ENCODE data around the gene PRKAR1B. TPM values are rescaled to one million over a fixed set of nuclear protein-coding genes. Genes with fewer than 3 reads are reported as not detected.

PRKAR1B gene
- total and polyA plus RNA-seq, 4 donors, result 53.1 to 238 (median 162) TPM

DNA sequence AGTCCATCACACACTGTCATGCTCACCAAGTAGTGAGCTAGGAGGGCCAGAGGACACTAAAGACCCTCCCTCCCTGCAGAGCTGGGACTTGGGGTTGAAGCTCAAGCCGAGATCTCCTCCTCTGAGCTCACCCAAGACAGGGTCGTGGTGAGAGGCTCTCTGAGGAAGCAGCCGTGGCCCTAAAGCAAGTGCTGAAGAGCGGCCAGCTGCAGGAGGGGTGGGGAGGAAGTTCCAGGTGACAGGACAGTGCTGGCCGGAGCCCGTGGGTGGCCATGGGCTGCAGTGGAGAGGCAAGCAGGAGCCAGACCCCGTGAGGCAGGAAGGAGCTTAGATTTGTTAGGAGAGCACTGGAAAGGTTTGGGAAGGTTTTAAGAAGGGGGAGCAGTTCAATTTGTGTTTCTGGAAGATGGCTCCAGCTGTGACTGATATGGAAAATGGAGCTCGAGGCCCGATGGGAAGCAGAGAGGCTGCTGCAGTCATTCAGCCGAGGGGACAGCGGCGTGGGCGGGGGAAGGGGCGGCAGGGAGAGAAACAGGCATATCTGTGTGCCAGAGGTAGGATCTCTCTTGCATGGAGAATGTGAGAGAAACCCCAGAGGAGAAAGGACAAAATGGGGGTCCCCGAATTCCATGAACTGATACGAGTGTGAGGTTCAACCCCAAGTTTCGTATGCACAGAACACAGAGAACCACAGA, 27.5 kb downstream of the PRKAR1B start:
- Histone ChIP-seq H3K36me3 (ENCODE audit: control insufficient read depth, insufficient read depth, low read length) (peaks cover 40% of the 10 kb centered on the region), H3K27me3 (ENCODE audit: control insufficient read depth, insufficient read depth, low read length) (no peaks in the 10 kb centered on the region), H3K9me3 (ENCODE audit: control insufficient read depth, insufficient read depth, low read length) (peaks cover 7% of the 10 kb centered on the region), H3K4me3 (ENCODE audit: low read depth, low read length) (no peak overlapping the region), H3K27ac (ENCODE audit: low read depth, low read length) (no peak overlapping the region), H3K4me1 (ENCODE audit: control insufficient read depth, insufficient read depth, low read length) (peaks cover 11% of the 10 kb centered on the region)
- 76% methylated on average over 17 of the region's 17 CpGs for WGBS (ENCODE audit: insufficient coverage)
- DNase-seq (ENCODE audit: low read depth in 4 of 6, low spot score in 6 of 6), result no peak

DNA sequence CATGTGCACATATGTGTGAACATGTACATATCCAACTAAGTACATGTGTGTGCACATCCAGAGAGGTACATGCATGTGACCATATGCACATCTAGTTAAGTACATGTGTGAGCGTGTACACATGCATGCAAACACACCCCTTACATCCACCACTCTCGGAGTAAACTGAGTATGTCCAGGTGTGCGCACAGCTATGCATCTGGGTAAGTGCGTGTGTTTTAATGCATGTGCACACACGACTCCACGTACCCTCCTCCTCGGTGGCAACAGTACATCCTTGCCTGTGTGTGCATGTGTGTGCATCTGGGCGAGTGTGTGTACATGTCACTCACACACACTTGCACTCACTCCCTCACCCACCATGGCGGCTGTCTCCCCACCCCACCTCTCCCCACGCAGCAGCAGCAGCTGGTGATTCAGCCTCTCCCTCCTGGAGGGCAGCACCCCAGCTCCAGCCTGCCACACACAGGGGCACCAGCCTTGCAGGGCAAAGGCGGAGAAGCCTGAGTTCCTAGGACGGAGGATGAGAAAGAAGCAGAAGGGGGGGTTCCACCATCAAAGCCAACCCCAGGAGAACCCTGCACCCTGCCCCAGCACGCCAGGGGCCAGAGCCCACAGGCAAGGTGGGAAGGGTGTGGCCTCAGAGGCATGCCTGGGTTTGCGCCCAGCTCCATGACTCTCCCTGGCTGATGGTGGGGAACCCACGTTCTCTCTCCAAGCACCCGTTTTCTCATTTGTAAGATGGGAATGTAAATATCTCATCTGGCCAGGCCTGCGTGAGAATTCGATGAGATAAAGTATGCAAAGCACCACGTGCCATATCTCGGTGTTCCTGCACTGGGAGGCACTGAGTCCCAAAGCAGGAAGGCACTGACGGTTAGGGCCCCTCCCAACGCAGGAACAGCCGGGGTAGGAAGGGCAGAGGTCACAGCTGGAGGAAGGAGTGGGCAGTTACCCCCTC, 28.3 kb downstream of the PRKAR1B start:
- no peaks in the 10 kb centered on the region for H3K27me3 ChIP-seq (ENCODE audit: control insufficient read depth, insufficient read depth, low read length)
- peaks cover 11% of the 10 kb centered on the region for H3K4me1 ChIP-seq (ENCODE audit: control insufficient read depth, insufficient read depth, low read length)
- H3K36me3 ChIP-seq (ENCODE audit: control insufficient read depth, insufficient read depth, low read length), result peaks cover 47% of the 10 kb centered on the region
- no peak for DNase-seq (ENCODE audit: low read depth in 4 of 6, low spot score in 6 of 6)
- H3K9me3 ChIP-seq (ENCODE audit: control insufficient read depth, insufficient read depth, low read length), result peaks cover 7% of the 10 kb centered on the region
- no peak overlapping the region for H3K27ac ChIP-seq (ENCODE audit: low read depth, low read length)
- H3K4me3 ChIP-seq (ENCODE audit: low read depth, low read length), result no peak overlapping the region
- 88% methylated on average over 13 of the region's 23 CpGs for WGBS (ENCODE audit: insufficient coverage)

DNA sequence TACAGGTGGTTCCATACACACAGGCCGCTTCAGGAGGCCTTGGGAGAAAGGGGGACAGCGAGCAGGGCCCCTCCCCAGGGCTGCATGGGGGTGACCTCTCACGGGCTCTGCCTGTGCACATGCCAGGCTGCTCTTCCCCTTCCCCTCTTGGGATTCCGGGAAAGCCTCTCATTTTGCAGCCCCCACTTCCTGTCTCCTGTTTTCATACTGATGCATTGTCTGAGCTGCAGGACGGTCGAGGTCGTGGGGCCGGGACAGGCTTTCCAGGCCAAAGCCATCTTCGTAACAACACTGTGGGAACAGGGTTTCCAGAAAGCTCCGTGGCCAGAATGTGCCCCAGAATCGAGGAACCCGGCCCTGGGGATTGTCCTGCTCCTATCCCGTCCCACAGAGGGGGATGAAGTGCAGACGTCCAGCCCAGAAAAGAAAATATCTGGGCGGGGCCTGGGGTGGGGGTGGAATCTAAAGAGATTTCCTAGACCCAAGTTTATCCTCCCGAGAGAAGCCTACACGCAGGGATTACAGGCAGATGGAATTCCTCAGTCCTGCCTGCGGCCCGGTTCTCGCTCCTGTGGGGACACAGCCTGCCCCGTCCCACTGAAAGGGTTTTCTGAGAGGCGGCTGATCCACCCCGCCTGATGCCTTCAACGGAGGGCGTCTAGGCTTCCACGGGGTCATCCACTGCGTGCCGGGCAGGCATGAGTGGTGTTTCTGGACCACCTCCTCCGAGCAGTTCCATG, 30.1 kb downstream of the PRKAR1B start:
- peaks cover 63% of the 10 kb centered on the region for H3K36me3 ChIP-seq (ENCODE audit: control insufficient read depth, insufficient read depth, low read length)
- H3K4me1 ChIP-seq (ENCODE audit: control insufficient read depth, insufficient read depth, low read length), result peaks cover 11% of the 10 kb centered on the region
- DNase-seq (ENCODE audit: low read depth in 4 of 6, low spot score in 6 of 6), result no peak
- no peak overlapping the region for H3K27ac ChIP-seq (ENCODE audit: low read depth, low read length)
- H3K27me3 ChIP-seq (ENCODE audit: control insufficient read depth, insufficient read depth, low read length), result no peaks in the 10 kb centered on the region
- H3K4me3 ChIP-seq (ENCODE audit: low read depth, low read length), result no peak overlapping the region
- no peaks in the 10 kb centered on the region for H3K9me3 ChIP-seq (ENCODE audit: control insufficient read depth, insufficient read depth, low read length)
- WGBS (ENCODE audit: insufficient coverage), result 91% methylated on average over 23 of the region's 29 CpGs

DNA sequence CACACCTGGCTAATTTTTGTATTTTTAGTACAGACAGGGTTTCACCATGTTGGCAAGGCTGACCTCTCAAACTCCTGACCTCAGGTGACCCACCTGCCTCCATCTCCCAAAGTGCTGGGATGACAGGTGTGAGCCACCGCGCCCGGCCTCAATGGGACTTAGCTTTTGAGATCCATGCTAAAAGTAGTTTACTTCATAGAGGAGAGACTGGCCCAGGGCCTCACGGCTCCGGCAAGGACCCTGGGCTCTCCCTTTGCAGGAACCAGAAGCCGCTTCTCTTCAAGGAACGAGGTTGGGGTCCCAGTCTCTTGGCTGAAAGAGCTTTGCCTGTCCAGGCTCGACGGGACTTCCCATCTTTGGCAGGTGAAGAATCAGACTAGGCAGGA, 30.7 kb downstream of the PRKAR1B start:
- Histone ChIP-seq H3K4me3 (ENCODE audit: low read depth, low read length) (no peak overlapping the region), H3K36me3 (ENCODE audit: control insufficient read depth, insufficient read depth, low read length) (peaks cover 67% of the 10 kb centered on the region), H3K4me1 (ENCODE audit: control insufficient read depth, insufficient read depth, low read length) (peaks cover 11% of the 10 kb centered on the region), H3K9me3 (ENCODE audit: control insufficient read depth, insufficient read depth, low read length) (peaks cover under 1% of the 10 kb centered on the region), H3K27ac (ENCODE audit: low read depth, low read length) (no peak overlapping the region), H3K27me3 (ENCODE audit: control insufficient read depth, insufficient read depth, low read length) (no peaks in the 10 kb centered on the region)
- 86% methylated on average over 9 of the region's 9 CpGs for WGBS (ENCODE audit: insufficient coverage)
- DNase-seq (ENCODE audit: low read depth in 4 of 6, low spot score in 6 of 6), result no peak

DNA sequence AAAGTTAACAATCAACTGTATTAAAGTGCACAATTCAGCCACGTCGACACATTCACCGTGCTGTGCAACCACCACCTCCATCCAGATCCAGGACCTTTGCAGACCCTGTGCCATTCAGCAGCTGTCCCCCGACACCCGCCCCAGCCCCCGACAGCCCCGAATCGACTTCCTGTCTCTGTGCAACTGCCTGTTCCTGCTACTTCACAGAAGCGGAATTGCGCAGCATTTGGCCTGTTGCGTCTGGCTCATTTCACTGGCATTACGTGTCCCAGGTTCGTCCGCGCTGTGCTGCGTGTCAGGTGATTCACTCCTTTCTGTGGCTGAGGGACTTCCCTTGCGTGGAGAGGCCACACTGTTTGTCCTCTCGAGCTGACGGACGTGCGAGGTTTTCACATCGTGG, 33.8 kb downstream of the PRKAR1B start:
- WGBS (ENCODE audit: insufficient coverage), result 97% methylated on average over 22 of the region's 22 CpGs
- H3K27ac ChIP-seq (ENCODE audit: low read depth, low read length), result no peak overlapping the region
- peaks cover 67% of the 10 kb centered on the region for H3K36me3 ChIP-seq (ENCODE audit: control insufficient read depth, insufficient read depth, low read length)

DNA sequence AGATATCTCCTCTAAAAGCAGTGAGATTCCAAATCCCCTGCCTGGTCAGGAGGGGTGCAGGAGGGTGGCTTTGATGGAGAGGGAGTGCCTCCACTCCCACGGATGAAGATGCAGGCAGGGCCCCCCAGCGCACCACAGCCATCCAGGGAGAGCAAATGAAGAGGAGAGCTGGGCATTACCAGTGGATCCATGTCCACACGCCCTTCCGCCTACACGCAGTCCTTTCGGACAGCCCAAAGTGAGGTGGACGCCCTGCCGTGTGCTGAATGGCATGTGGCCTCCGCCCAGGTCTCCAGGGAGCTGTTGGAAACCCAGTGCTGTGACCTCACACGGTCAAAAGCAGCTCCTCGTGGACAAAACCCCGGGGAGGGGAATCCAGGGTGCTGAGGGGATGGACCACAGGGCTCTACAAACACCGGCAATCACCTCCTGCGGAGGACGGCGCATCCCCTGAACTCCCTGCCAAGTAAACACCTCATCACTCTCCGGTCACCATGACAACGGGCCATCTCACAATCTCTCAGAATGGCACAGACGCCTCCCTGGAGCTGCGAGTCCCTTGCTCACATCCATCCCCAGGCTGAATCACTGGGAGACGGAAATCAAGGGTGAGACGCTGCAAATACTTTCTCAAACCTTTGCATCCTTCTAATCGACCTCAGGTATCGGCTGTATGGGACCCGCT, 35.6 kb downstream of the PRKAR1B start:
- H3K4me1 ChIP-seq (ENCODE audit: control insufficient read depth, insufficient read depth, low read length), result no peaks in the 10 kb centered on the region
- H3K36me3 ChIP-seq (ENCODE audit: control insufficient read depth, insufficient read depth, low read length), result peaks cover 61% of the 10 kb centered on the region
- no peak for DNase-seq (ENCODE audit: low read depth in 4 of 6, low spot score in 6 of 6)
- H3K4me3 ChIP-seq (ENCODE audit: low read depth, low read length), result no peak overlapping the region
- H3K27me3 ChIP-seq (ENCODE audit: control insufficient read depth, insufficient read depth, low read length), result no peaks in the 10 kb centered on the region
- peaks cover 5% of the 10 kb centered on the region for H3K9me3 ChIP-seq (ENCODE audit: control insufficient read depth, insufficient read depth, low read length)
- no peak overlapping the region for H3K27ac ChIP-seq (ENCODE audit: low read depth, low read length)
- WGBS (ENCODE audit: insufficient coverage), result 93% methylated on average over 25 of the region's 25 CpGs

More for the DNA sequence above, 33.8 kb downstream of the PRKAR1B start:
- Histone ChIP-seq H3K4me3 (ENCODE audit: low read depth, low read length) (no peak overlapping the region), H3K4me1 (ENCODE audit: control insufficient read depth, insufficient read depth, low read length) (peaks cover 5% of the 10 kb centered on the region), H3K9me3 (ENCODE audit: control insufficient read depth, insufficient read depth, low read length) (peaks cover 5% of the 10 kb centered on the region), H3K27me3 (ENCODE audit: control insufficient read depth, insufficient read depth, low read length) (no peaks in the 10 kb centered on the region)
- DNase-seq (ENCODE audit: low read depth in 4 of 6, low spot score in 6 of 6), result no peak

DNA sequence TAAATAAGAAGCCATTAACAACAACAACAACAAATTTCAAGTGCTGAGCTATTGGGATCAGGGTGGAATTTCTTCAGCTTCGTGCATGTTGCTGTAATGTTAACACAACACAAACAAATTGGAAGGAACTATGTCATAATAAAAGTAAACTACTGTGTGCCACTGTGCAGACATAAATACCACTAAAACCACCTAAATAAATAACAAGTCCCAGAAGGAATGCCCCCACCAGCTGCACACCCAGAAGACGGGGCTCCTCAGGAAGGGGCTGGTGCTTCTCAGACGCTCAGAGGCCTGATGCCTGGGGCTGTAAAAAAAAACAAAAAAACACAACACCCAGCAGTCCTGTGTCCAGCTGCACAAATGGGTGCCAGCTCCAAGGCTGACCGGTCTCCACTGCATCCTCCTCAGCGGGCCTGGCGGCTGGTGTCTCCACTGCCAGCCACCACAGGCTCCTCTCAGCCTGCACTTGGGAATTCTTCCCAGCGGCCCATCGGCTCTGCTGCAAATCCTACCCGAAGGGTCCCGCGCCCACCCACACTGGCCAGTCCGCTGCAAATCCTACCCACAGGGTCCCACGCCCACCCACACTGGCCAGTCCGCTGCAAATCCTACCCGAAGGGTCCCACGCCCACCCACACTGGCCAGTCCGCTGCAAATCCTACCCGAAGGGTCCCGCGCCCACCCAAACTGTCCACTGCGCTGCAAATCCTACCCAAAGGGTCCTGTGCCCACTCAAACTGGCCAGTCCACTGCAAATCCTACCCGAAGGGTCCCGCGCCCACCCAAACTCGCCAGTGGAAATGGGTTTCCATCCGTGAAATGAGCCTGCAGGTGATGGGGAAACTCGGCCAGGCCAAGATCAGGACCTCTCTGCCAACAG, 36.4 kb downstream of the PRKAR1B start:
- no peak overlapping the region for H3K4me3 ChIP-seq (ENCODE audit: low read depth, low read length)
- peaks cover 54% of the 10 kb centered on the region for H3K36me3 ChIP-seq (ENCODE audit: control insufficient read depth, insufficient read depth, low read length)
- H3K9me3 ChIP-seq (ENCODE audit: control insufficient read depth, insufficient read depth, low read length), result peaks cover 5% of the 10 kb centered on the region
- H3K4me1 ChIP-seq (ENCODE audit: control insufficient read depth, insufficient read depth, low read length), result no peaks in the 10 kb centered on the region
- 96% methylated on average over 25 of the region's 27 CpGs for WGBS (ENCODE audit: insufficient coverage)
- no peak for DNase-seq (ENCODE audit: low read depth in 4 of 6, low spot score in 6 of 6)
- no peak overlapping the region for H3K27ac ChIP-seq (ENCODE audit: low read depth, low read length)
- H3K27me3 ChIP-seq (ENCODE audit: control insufficient read depth, insufficient read depth, low read length), result no peaks in the 10 kb centered on the region

DNA sequence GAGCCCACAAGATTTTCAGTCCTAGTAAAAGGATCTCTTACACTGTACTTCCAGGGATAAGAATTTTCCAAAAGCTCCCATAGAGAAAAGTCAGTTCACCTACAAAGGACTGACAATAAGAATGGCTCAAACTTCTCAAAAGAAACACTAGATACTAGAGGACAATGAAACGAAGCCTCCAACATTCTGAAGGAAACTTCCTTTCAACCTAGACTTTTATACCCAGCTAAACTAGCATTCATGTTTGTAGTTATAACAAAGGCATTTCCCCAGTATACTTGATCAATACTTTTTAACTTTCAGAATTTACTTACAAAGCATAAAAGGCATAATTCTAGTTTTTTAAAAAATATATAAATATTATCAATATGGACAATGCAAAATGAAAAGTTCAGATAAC, 41.5 kb downstream of the PRKAR1B start:
- WGBS (ENCODE audit: insufficient coverage), result no CpG with 5 or more reads among the region's 1 CpG
- Histone ChIP-seq H3K4me3 (ENCODE audit: low read depth, low read length) (no peak overlapping the region), H3K27me3 (ENCODE audit: control insufficient read depth, insufficient read depth, low read length) (no peaks in the 10 kb centered on the region), H3K4me1 (ENCODE audit: control insufficient read depth, insufficient read depth, low read length) (no peaks in the 10 kb centered on the region), H3K9me3 (ENCODE audit: control insufficient read depth, insufficient read depth, low read length) (peaks cover 6% of the 10 kb centered on the region), H3K36me3 (ENCODE audit: control insufficient read depth, insufficient read depth, low read length) (peaks cover 41% of the 10 kb centered on the region), H3K27ac (ENCODE audit: low read depth, low read length) (no peak overlapping the region)
- DNase-seq (ENCODE audit: low read depth in 4 of 6, low spot score in 6 of 6), result peak in 1 of 6 donors; percentile 6

All from spinal cord (tissue), 10 donors.